HG03558 (cell line): ENCODE results near the gene ECI1.
"Not testable (repeated sequence)": the region's sequence is repeated elsewhere in the genome, so short reads cannot be mapped to it uniquely, and the experiment has no call there.

ENCODE experiments used
- ATAC-seq: cut with Tn5 transposase; IDR thresholded peaks from one replicate; pipeline ENCODE4 v1.9.1; 2021; ENCODE audit warnings: moderate number of reproducible peaks; ENCODE audit not compliant: unreplicated experiment; ENCODE audit errors: extremely low read depth

ECI1 gene

GRCh38 chr16:2258530-2258929, 7.1 kb upstream of the ECI1 start:
- ATAC-seq: not testable (repeated sequence)

DNA sequence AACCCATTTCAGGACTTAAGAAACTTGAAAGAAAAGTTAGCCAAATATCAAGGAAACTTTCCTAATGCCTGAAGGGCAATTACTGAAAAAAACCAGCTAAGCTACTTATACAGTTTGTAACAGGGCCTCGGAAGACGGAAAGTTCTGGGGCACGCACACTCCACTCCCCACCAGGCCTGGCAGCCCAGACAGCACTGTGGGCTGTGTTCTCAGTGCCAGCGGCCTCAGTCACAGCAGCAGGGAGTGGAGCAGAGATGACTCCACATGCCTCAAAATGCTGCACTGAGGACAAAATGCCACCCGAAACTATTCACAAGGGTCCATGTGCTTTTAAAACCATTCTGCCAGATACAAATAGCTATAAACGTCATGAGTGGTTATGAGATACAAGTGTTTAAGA, 6.3 kb upstream of the ECI1 start:
- ATAC-seq: no peak

DNA sequence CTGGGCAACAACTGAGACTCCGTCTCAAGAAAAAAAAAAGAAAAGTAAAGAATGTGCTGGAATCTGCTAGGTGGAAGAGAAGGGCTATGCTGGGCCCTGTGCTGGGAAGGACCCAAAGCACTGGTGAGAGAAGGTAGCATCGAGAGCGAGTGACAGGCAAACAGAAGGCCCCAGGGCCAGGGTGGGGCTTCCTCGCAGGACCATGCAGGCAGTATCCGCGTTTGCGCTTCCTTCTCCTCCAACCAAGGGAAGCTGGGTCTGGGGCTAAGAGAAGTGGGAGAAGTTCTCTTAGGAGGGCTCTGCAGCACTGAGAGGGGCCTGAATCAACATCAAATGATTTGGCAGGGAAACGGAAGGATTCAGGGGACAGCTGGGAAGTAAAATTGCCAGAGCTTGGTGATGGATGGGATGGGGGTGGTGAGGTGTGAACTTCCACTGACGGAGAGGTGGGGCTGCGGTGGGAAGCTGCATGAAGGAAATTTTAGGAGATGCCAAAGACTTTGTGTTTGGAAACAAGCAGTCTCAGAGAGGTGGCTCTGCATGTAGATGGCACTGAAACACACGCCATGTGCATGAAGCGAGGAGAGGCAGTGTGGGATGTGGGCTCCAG, 5.2 kb upstream of the ECI1 start:
- no peak for ATAC-seq

DNA sequence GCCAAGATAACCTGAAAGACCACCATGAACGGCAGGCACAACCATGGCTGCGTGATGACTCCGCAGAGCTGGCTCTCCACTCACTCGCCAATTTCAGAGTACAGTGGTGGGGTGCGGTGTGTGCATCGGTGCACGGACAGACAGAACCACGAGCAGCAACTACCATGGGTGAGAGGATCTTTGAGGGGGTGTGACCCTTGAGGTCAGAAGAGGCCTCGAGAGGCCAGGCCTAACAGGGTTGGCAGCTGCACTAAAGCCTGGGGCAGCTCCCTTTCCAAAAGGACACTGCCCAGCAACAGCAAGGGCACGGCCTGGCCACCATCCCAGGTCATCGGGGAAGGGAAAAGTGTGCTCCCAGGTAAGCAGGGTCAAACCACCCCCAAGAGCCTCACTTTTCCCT, 1.9 kb upstream of the ECI1 start:
- ATAC-seq: no peak

DNA sequence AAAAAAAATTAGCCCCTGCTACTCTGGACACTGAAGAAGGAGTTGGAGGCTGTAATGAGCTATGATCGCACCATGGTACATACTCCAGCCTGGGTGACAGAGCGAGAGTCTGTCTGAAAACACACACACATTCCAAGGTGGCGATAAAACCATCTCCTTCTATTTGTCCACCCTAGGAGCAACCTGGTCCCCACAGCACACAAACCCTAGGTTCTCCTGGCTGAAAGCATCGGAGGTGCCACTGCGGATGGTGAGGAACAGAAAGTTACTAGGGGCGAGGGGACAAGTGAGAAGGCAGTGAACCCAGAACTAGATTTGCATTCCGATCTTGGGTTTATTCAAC, 1.4 kb upstream of the ECI1 start:
- no peak for ATAC-seq

- no peak for ATAC-seq
Measured at GRCh38 chr16:2250652-2251295, 613 bp downstream of the ECI1 start.

- ATAC-seq: no peak
Measured at GRCh38 chr16:2246301-2246885, 5.0 kb downstream of the ECI1 start.

GRCh38 chr16:2244926-2245795, 6.2 kb downstream of the ECI1 start:
- ATAC-seq: no peak

- no peak for ATAC-seq
Measured at GRCh38 chr16:2244301-2244700, 7.1 kb downstream of the ECI1 start.

- ATAC-seq: no peak
Measured at GRCh38 chr16:2243781-2244180, 7.6 kb downstream of the ECI1 start.

DNA sequence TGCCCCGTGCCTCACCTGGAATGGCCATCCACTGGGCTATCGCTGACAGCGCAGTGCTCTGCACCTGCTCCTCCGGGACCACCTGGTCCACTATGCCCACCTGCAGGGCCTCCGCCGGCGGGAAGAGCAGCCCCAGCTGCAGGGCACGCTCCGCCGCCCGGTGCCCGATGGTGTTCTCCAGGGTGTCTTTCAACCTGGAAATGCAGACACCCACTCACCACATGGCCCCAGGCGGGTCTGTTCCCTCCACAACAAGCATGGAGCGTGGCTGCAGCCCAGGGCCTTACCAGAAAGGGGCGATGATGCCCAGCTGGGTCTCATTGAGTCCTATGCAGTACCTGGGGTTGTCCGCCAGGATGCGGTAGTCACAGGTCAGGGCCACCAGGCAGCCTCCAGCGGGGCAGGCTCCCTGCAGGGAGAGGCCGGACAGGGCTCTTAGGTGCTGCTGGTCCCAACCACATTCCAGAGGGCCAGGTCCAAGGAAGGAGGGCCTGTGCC, 8.3 kb downstream of the ECI1 start:
- no peak for ATAC-seq

- no peak for ATAC-seq
Measured at GRCh38 chr16:2242598-2242997, 8.8 kb downstream of the ECI1 start.

DNA sequence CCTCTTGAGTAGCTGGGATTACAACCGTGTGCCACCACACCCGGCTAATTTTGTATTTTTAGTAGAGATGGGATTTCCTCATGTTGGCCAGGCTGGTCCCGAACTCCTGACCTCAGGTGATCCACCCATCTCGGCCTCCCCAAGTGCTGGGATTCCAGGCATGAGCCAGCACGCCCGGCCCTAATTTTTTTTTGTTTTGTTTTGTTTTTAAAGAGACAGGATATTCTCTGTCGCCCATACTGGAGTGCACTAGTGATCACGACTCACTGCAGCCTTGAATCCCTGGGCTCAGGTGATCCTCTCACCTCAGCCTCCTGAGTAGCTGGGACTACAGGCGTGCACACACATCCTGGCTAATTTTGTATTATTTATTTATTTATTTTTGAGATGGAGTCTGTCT, 11.1 kb downstream of the ECI1 start:
- ATAC-seq: not testable (repeated sequence)

DNA sequence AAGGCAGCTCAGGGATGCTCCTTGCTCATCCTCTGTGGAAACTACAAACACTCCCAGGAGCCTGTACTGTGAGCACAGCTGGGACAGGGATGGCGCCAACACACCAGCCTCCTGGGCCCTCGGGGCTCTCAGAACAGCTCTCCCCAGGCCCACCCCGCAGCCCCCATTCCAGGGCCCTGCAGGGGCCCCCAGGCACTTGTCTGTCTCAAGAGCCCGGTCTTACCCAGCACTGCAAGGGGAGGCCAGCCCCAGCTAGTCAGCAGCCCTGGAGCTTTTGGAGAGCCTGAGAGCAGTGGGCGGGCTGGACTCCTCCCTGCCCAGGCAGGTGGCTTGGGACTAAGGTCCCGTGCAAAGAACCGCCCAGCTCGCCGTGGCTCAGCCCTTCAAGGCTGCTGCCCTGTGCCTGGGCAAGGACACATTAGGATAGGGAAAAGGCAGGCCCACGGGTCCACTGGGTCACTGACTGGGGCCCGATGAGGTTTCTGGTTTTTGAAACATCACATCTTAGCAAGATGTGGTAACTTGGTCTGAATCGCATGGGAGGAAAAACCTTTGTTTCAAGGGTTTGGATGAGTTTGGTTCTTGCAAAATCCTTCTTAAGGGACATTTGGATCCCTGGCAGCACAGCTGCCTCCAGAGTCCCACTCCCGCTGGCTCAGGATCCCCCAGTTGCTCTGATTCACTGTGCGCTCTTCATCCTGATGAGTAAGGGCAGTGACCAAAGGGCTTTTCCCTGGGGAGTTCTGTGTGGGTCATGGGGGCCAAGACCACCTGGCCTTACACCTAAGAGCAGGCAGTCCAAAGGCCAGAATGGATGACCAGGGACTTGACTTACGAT, 12.3 kb downstream of the ECI1 start:
- ATAC-seq: no peak

- no peak for ATAC-seq
Measured at GRCh38 chr16:2238150-2238837, 13.1 kb downstream of the ECI1 start.

- ATAC-seq: no peak
Measured at GRCh38 chr16:2237493-2238149, 13.8 kb downstream of the ECI1 start.

- no peak for ATAC-seq
Measured at GRCh38 chr16:2237102-2237482, 14.3 kb downstream of the ECI1 start.

- no peak for ATAC-seq
Measured at GRCh38 chr16:2236337-2237101, 14.9 kb downstream of the ECI1 start, which contains the start of gene DNASE1L2. Gene DNASE1L2, plus strand, starts transcription at chr16:2236444. Its CDS starts 373 bp downstream, at chr16:2236817.
